ENCODE data around the gene CDK14. TPM values are rescaled to one million over a fixed set of nuclear protein-coding genes. Genes with fewer than 3 reads are reported as not detected.

Gene CDK14
- total and polyA plus RNA-seq, 2 of the 8 experiments (the other 6 are each of a cell fraction or from before 2014, with no cell fraction given), result 5.5 to 47.3 TPM

- TF ChIP-seq SIN3A (conservative IDR thresholded peaks at IDR 0.05 in 1 of 2, IDR thresholded peaks at IDR 0.05 in 1 of 2; ENCODE audit: low read depth in 1 of 2, low read length in 2 of 2), result no peak
- TF ChIP-seq RNF2 (IDR thresholded peaks at IDR 0.05; ENCODE audit: borderline replicate concordance, low read depth, low read length, missing control alignments, poor library complexity, severe bottlenecking), result no peak
- no peak for TF ChIP-seq CTCF (IDR thresholded peaks at IDR 0.05; ENCODE audit: control extremely low read depth in 1 of 3, insufficient read depth in 1 of 3, low read depth in 1 of 3, low read length in 3 of 3)
Observed at GRCh38 chr7:91041901-91042484, 445.9 kb downstream of the CDK14 start (continued).
